Measurements from ENCODE around the gene MATN1. TPM values are rescaled to one million over a fixed set of nuclear protein-coding genes. Genes with fewer than 3 reads are reported as not detected.

The MATN1 gene
- polyA plus RNA-seq, 1 donor, result 0.30 TPM

GRCh38 chr1:30704765-30705509, 18.4 kb downstream of the MATN1 start:
- Histone ChIP-seq H3K4me1 (ENCODE audit: control insufficient read depth, insufficient read depth, low read length) (no peaks in the 10 kb centered on the region), H3K36me3 (ENCODE audit: control insufficient read depth, insufficient read depth, low read length) (no peaks in the 10 kb centered on the region), H3K9me3 (ENCODE audit: control insufficient read depth, low read depth, low read length) (no peaks in the 10 kb centered on the region), H3K4me3 (ENCODE audit: low read length) (no peak overlapping the region), H3K27me3 (ENCODE audit: control insufficient read depth, insufficient read depth, low read length) (peaks cover 8% of the 10 kb centered on the region), H3K27ac (ENCODE audit: low read length) (no peak overlapping the region)
- WGBS (ENCODE audit: insufficient coverage, low lambda C conversion rate), result 80% methylated on average over 1 of the region's 14 CpGs
- no peak for DNase-seq

DNA sequence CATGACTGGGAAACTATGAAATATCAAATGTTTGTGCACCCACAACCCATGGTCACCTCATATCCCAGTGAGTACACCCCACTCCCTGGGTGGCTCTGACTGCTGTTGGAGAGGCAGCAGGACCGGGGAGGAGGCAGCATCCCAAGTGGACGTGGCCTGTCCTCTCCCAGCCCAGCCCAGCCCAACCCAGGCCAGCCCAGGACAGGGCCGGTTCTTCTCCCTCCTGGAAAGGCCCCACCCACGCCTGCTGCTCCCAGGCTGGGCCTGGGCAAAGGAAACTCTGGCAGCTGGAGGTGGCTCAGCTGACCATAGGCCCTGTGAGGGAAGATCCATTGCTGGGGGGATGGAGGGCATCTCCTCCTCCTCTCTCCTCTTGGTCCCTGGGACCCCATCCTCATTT, 19.1 kb downstream of the MATN1 start:
- Histone ChIP-seq H3K4me3 (ENCODE audit: low read length) (no peak overlapping the region), H3K4me1 (ENCODE audit: control insufficient read depth, insufficient read depth, low read length) (no peaks in the 10 kb centered on the region), H3K27ac (ENCODE audit: low read length) (no peak overlapping the region), H3K27me3 (ENCODE audit: control insufficient read depth, insufficient read depth, low read length) (peaks cover 8% of the 10 kb centered on the region), H3K36me3 (ENCODE audit: control insufficient read depth, insufficient read depth, low read length) (no peaks in the 10 kb centered on the region), H3K9me3 (ENCODE audit: control insufficient read depth, low read depth, low read length) (no peaks in the 10 kb centered on the region)
- WGBS (ENCODE audit: insufficient coverage, low lambda C conversion rate), result no CpG with 5 or more reads among the region's 4 CpGs
- DNase-seq, result no peak

DNA sequence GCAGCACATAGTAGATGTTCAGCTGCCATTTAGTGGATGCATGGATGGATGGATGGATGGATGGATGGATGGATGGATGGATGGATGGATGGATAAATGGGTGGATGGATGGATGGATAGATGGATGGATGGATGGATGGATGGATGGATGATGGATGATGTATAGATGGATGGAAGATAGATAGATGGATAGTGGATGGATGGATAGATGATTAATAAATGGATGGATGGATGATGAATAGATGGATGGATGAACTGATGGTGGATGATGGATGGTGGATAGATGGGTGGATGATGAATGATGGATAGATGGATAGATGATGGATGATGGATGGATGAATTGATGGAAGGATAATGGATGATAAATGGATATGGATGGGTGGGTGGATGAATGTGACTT, 20.6 kb downstream of the MATN1 start:
- Histone ChIP-seq H3K27me3 (ENCODE audit: control insufficient read depth, insufficient read depth, low read length) (peaks cover 8% of the 10 kb centered on the region), H3K9me3 (ENCODE audit: control insufficient read depth, low read depth, low read length) (no peaks in the 10 kb centered on the region), H3K36me3 (ENCODE audit: control insufficient read depth, insufficient read depth, low read length) (no peaks in the 10 kb centered on the region), H3K4me1 (ENCODE audit: control insufficient read depth, insufficient read depth, low read length) (no peaks in the 10 kb centered on the region), H3K4me3 (ENCODE audit: low read length) (no peak overlapping the region), H3K27ac (ENCODE audit: low read length) (no peak overlapping the region)
- no peak for DNase-seq

- Histone ChIP-seq H3K36me3 (ENCODE audit: control insufficient read depth, insufficient read depth, low read length) (no peaks in the 10 kb centered on the region), H3K4me1 (ENCODE audit: control insufficient read depth, insufficient read depth, low read length) (no peaks in the 10 kb centered on the region), H3K27ac (ENCODE audit: low read length) (no peak overlapping the region), H3K27me3 (ENCODE audit: control insufficient read depth, insufficient read depth, low read length) (peaks cover 4% of the 10 kb centered on the region), H3K9me3 (ENCODE audit: control insufficient read depth, low read depth, low read length) (no peaks in the 10 kb centered on the region), H3K4me3 (ENCODE audit: low read length) (no peak overlapping the region)
- WGBS (ENCODE audit: insufficient coverage, low lambda C conversion rate), result 75% methylated on average over 2 of the region's 2 CpGs
- DNase-seq, result no peak
Measured at GRCh38 chr1:30701258-30701633, 22.1 kb downstream of the MATN1 start.

DNA sequence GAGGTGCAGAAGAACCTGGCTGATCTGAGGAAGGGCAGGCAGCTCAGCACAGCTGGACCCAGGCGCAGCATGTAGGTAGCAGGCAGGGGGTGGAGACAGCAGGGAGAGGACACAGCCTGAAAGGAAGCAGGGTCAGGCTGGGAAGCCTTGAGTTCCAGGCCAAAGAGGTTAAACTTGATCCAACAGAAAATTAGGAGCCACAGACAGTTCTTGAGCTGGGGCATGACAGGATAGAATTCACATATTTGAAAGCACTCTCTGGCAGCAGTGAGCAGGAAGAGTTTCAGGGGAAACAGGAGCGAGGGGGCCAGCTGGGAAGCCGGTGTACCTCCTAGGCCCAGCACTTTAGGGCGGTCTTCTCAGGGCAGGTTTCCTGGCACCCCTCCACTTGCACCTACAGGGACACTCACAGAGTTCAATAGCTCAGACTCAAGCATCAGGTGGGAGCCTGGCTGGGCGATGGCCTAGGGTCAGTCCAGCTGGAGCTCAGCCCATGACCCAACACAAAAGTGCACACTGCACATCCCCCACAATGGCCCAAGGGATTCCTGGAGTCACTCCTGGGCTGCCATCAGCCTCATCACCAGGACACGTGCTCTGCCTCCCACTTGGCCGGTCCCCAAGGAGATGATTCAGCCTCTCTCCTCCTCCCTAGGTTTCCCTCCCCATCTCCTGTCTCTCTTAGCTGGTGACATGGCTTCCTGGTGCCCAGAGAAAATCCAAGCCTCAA, 22.7 kb downstream of the MATN1 start:
- Histone ChIP-seq H3K9me3 (ENCODE audit: control insufficient read depth, low read depth, low read length) (no peaks in the 10 kb centered on the region), H3K4me1 (ENCODE audit: control insufficient read depth, insufficient read depth, low read length) (no peaks in the 10 kb centered on the region), H3K36me3 (ENCODE audit: control insufficient read depth, insufficient read depth, low read length) (no peaks in the 10 kb centered on the region), H3K27me3 (ENCODE audit: control insufficient read depth, insufficient read depth, low read length) (peaks cover 8% of the 10 kb centered on the region), H3K27ac (ENCODE audit: low read length) (no peak overlapping the region), H3K4me3 (ENCODE audit: low read length) (no peak overlapping the region)
- DNase-seq, result no peak
- WGBS (ENCODE audit: insufficient coverage, low lambda C conversion rate), result 60% methylated on average over 2 of the region's 7 CpGs

GRCh38 chr1:30699762-30700161, 23.6 kb downstream of the MATN1 start:
- H3K4me3 ChIP-seq (ENCODE audit: low read length), result no peak overlapping the region
- WGBS (ENCODE audit: insufficient coverage, low lambda C conversion rate), result 57% methylated on average over 1 of the region's 1 CpG
- no peak overlapping the region for H3K27ac ChIP-seq (ENCODE audit: low read length)
- no peaks in the 10 kb centered on the region for H3K9me3 ChIP-seq (ENCODE audit: control insufficient read depth, low read depth, low read length)
- H3K36me3 ChIP-seq (ENCODE audit: control insufficient read depth, insufficient read depth, low read length), result no peaks in the 10 kb centered on the region
- H3K4me1 ChIP-seq (ENCODE audit: control insufficient read depth, insufficient read depth, low read length), result no peaks in the 10 kb centered on the region
- no peak for DNase-seq
- H3K27me3 ChIP-seq (ENCODE audit: control insufficient read depth, insufficient read depth, low read length), result peaks cover 11% of the 10 kb centered on the region

- no peak for DNase-seq
- no peaks in the 10 kb centered on the region for H3K9me3 ChIP-seq (ENCODE audit: control insufficient read depth, low read depth, low read length)
- H3K27me3 ChIP-seq (ENCODE audit: control insufficient read depth, insufficient read depth, low read length), result peaks cover 12% of the 10 kb centered on the region
- H3K36me3 ChIP-seq (ENCODE audit: control insufficient read depth, insufficient read depth, low read length), result no peaks in the 10 kb centered on the region
- no peak overlapping the region for H3K4me3 ChIP-seq (ENCODE audit: low read length)
- H3K4me1 ChIP-seq (ENCODE audit: control insufficient read depth, insufficient read depth, low read length), result no peaks in the 10 kb centered on the region
- no CpG with 5 or more reads among the region's 17 CpGs for WGBS (ENCODE audit: insufficient coverage, low lambda C conversion rate)
- no peak overlapping the region for H3K27ac ChIP-seq (ENCODE audit: low read length)
Measured at GRCh38 chr1:30698401-30698981, 24.9 kb downstream of the MATN1 start.

- peaks cover 12% of the 10 kb centered on the region for H3K27me3 ChIP-seq (ENCODE audit: control insufficient read depth, insufficient read depth, low read length)
- no CpG with 5 or more reads among the region's 9 CpGs for WGBS (ENCODE audit: insufficient coverage, low lambda C conversion rate)
- H3K36me3 ChIP-seq (ENCODE audit: control insufficient read depth, insufficient read depth, low read length), result no peaks in the 10 kb centered on the region
- H3K27ac ChIP-seq (ENCODE audit: low read length), result no peak overlapping the region
- DNase-seq, result no peak
- H3K4me3 ChIP-seq (ENCODE audit: low read length), result no peak overlapping the region
- H3K9me3 ChIP-seq (ENCODE audit: control insufficient read depth, low read depth, low read length), result no peaks in the 10 kb centered on the region
- no peaks in the 10 kb centered on the region for H3K4me1 ChIP-seq (ENCODE audit: control insufficient read depth, insufficient read depth, low read length)
Measured at GRCh38 chr1:30697571-30698376, 25.6 kb downstream of the MATN1 start.

GRCh38 chr1:30696831-30697230, 26.6 kb downstream of the MATN1 start:
- Histone ChIP-seq H3K27me3 (ENCODE audit: control insufficient read depth, insufficient read depth, low read length) (peaks cover 14% of the 10 kb centered on the region), H3K36me3 (ENCODE audit: control insufficient read depth, insufficient read depth, low read length) (no peaks in the 10 kb centered on the region), H3K4me1 (ENCODE audit: control insufficient read depth, insufficient read depth, low read length) (no peaks in the 10 kb centered on the region), H3K27ac (ENCODE audit: low read length) (no peak overlapping the region), H3K4me3 (ENCODE audit: low read length) (no peak overlapping the region), H3K9me3 (ENCODE audit: control insufficient read depth, low read depth, low read length) (no peaks in the 10 kb centered on the region)
- 100% methylated on average over 1 of the region's 6 CpGs for WGBS (ENCODE audit: insufficient coverage, low lambda C conversion rate)
- DNase-seq, result no peak

DNA sequence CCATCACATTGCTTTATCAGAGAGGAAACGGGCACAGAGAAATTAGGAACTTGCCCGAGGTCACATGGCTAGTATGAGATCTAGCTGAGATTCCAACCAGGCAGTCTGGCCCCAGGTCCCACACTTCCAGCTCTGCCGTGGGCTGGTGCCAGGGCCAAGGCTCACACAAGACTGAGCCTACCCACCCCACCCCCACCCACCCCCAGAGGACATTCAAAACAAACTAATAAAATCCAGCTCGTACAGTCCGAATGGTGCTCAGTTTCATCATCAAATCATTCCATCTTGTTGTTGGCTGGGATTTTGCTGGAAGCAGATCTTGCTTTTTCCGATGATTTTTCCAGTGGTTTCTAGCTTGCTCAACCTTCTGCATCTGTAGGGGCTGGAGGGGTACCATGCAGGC, 27.9 kb downstream of the MATN1 start:
- H3K27ac ChIP-seq (ENCODE audit: low read length), result no peak overlapping the region
- H3K4me3 ChIP-seq (ENCODE audit: low read length), result no peak overlapping the region
- H3K4me1 ChIP-seq (ENCODE audit: control insufficient read depth, insufficient read depth, low read length), result no peaks in the 10 kb centered on the region
- WGBS (ENCODE audit: insufficient coverage, low lambda C conversion rate), result no CpG with 5 or more reads among the region's 6 CpGs
- DNase-seq, result no peak
- no peaks in the 10 kb centered on the region for H3K9me3 ChIP-seq (ENCODE audit: control insufficient read depth, low read depth, low read length)
- H3K27me3 ChIP-seq (ENCODE audit: control insufficient read depth, insufficient read depth, low read length), result peaks cover 10% of the 10 kb centered on the region
- H3K36me3 ChIP-seq (ENCODE audit: control insufficient read depth, insufficient read depth, low read length), result no peaks in the 10 kb centered on the region
